GM12875 (cell line): ENCODE results near the gene PISD.

Experiments
- H3K4me3 ChIP-seq: one replicate; pipeline ENCODE4 v1.5.1; 2011; ENCODE audit warnings: low read depth, low read length, control low read depth
- TF ChIP-seq, protein P1 (sequence below): IDR thresholded peaks from 2 replicates; pipeline ENCODE4 v1.5.1; 2011; ENCODE audit warnings: low read depth, mild to moderate bottlenecking, control low read depth, inconsistent platforms, low read length, moderate library complexity, borderline replicate concordance; ENCODE audit not compliant: insufficient read depth

Gene PISD

DNA sequence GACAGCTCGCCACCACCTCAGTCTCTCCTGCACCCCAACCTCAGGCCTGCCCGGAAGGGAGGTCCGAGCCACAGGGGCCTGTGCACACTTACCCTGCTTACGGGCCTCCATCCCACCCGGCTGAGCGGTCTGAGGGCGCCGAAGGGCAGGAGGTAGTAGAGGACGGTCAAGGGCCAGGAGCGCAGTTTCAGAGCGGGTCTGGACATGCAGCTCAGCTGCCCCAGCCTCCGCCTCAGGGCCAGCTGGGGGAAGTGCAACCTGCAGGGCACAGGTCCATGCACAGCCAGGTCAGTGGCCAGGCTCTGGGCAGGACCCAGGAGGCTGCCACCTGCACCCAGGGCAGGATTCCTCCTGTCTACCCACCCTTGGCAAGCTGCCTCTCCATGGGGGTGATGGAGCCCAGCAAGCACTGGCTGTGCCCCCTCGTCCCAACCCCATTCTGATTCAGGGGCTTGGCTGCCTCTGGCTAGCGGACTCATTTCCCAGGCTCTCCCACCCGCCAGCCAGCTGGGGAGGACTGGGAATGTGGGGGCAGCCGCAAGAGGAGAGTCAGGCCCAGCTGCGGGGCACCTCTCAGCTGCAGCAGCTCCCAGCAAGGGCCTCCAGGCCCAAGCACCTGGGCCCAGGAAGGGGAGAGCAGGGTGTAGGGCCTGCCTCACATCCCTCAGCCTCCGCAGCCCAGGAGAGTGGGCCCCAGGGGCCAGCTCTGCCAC is 38.3 kb downstream of the PISD start:
- no peak overlapping the region for H3K4me3 ChIP-seq
- TF ChIP-seq, protein P1, sequence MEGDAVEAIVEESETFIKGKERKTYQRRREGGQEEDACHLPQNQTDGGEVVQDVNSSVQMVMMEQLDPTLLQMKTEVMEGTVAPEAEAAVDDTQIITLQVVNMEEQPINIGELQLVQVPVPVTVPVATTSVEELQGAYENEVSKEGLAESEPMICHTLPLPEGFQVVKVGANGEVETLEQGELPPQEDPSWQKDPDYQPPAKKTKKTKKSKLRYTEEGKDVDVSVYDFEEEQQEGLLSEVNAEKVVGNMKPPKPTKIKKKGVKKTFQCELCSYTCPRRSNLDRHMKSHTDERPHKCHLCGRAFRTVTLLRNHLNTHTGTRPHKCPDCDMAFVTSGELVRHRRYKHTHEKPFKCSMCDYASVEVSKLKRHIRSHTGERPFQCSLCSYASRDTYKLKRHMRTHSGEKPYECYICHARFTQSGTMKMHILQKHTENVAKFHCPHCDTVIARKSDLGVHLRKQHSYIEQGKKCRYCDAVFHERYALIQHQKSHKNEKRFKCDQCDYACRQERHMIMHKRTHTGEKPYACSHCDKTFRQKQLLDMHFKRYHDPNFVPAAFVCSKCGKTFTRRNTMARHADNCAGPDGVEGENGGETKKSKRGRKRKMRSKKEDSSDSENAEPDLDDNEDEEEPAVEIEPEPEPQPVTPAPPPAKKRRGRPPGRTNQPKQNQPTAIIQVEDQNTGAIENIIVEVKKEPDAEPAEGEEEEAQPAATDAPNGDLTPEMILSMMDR, result no peak

DNA sequence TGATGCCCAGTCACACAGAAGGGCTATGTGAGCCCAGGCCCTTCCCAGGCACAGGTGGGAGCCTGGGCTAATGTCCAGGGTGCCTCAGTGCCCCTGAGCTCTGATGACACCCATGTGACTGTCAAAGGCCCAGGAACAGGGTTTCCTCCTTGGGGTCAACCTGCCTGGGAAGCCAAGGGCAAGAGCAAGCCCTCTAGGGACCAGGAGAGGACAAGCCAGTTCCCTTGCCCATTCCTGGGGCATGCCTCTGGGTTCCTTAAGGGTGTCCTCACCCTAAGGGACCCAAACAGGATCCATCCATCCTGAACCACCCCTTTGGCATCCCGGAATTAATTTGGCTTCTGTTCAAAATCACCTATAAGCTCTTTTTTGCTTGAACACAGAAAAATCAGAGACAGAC is 39.0 kb downstream of the PISD start:
- H3K4me3 ChIP-seq, result no peak overlapping the region
- TF ChIP-seq, protein P1, result no peak

DNA sequence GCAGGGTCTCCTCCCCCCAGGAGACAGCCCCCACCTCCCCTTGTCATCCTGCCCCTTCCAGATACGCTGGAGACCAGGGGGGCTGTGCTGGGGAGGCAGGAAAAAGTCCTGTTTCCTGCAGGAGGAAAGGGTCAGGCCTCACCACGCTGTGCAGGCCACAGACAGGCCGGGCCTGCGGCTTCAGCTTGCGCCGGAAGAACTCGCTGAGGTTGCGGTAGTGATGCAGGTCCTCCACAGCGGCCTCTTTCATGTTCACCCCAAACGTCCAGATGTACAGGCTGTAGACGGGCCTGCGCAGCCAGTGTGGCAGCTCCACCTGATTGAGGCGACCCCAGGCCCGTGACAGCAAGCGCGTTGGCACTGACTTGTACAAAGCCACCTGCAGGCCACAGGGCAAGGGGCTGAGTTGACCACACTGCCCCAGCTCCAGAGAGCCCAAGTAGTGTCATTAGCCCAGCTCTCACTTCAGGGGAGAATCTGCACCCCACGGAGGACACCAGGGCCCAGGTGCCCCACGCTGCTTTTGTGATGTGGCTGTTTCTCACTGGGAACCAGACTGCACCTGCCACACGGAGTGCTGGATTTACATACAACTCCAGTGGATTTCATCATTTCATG is 40.4 kb downstream of the PISD start:
- H3K4me3 ChIP-seq, result no peak overlapping the region
- TF ChIP-seq, protein P1, result no peak

DNA sequence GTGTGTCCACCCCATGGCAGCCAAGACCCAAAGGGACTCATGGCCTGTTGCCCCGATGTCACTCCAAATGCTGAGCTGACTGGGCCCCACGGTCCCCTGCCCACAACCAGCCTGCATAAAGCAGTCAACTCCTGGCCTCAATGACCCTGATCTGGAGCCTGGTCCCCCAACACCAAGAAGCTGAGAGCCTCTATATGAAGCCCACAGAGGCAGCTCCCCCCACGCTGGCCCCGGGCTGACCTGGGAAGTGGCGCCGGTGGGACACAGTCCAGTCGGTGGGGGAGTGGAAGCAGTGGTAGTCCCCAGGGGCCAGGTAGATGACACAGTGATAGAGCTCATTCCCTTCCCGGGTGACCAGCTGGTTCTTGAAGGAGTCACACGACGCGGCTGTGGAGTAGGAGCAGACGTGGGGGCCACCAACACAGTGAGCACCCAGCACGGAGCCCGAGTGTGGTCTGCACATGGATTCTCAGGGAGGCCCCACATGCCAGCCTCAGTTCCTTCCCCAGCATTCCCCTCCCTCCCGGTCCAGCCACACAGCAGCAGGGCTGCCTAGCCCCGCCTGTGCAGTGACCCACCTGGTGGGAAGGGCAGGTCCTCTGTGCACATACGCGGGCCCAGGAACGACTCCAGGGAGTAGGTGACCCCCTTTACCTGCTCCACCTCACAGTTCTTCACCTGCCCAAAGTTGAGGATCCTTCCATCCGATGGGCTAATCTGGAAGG is 41.1 kb downstream of the PISD start:
- H3K4me3 ChIP-seq, result no peak overlapping the region
- TF ChIP-seq, protein P1, result no peak

DNA sequence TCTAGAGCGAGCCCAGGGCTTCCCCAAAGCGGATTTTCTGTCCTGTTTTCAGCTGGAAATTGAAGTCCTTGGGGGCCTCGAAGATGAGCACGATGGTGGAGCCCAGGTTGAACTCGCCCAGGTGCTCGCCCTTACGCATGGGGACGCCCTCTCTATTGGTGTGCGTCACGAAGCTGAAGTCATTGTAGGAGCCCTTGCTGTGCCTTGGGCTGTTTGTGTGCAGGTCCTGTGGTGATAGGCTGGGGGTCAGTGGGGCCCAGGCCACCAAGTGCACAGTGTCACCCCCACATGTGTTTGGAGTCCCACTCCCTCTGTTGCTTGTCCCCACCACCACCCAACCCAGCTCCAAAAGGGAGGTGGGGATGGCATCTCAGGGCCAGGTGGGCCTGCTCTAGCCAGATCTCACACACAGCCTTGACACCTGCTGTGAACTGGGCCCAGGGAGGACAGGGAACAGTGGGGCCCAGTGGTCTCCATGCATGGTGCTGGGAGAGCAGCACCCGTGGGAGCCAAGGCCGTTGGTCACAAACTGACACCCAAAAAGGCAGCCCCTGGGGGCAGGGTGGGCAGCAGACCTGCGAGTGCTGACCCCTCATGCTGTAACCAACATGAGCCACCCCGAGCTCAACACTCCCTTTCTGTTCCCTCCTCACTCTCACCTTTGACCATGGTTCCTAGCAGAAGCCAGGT is 42.3 kb downstream of the PISD start:
- TF ChIP-seq, protein P1, result no peak
- H3K4me3 ChIP-seq, result no peak overlapping the region

DNA sequence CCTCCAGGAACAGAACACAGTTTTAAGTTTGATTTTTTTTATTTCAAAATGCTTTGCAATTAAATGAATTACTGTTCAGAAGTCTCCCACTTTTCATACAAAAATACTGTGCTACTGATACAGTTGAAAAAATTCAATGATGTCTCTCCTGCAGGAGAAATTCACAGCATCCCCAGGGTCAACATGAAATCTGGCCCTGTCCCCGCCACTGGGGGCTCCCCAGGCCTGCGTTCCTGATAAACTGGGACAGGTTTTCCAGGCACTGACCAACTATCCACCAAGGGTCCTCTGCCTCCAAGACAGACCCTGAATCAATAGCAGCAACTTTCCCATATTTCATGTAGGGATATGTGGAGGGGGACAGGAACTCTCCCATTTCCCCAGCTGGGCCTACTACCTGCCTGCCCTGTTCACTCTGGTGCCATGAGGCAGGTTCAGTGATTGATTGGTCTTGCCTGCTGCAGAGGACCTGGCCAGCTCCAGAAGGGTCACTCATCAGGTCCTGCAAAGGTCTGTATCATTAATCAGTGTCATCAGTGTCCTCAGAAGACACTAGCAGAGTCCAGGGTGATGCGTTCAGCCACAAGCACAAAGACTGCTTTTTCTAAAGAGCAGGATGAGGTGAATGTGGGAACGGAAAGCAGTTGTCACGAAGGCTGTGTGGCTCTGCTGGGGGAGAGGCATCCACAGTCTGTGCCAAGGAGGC is 43.4 kb downstream of the PISD start:
- no peak overlapping the region for H3K4me3 ChIP-seq
- TF ChIP-seq, protein P1, result no peak
